Measurements from ENCODE around the gene NRF1. TPM values are rescaled to one million over a fixed set of nuclear protein-coding genes. Genes with fewer than 3 reads are reported as not detected.
A peak's percentile ranks its signal among the peaks of the same experiment; 100 is the strongest.

The NRF1 gene
- total RNA-seq, 1 donor from 2014 or later, result 16.7 TPM

DNA sequence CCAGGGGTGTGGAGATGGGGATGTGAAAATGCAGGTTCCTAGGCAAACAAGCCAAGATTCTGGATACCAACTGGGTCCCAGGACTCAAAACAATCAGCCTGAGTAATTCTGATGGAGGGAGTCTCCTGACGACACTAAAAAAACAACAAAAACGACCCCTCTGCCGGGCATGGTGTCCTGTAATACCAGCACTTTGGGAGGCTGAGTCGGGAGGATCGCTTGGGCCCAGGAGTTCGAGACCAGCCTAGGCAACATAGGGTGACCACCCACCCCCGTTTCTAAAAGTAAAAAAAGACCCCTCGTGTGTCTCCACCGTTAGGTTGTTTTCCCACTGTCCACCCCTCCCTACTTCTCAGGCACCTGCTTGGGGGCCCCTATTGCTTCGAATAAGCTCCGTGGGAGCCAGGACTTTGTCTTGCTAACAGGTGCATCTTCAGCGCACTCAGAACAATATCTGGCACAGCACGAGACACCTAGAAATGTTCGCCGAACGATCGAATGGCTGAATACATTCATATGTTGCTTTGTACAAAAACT, 743 bp upstream of the NRF1 start:
- Histone ChIP-seq H3K27ac (peak overlapping the region; percentile 97), H3K4me1 (peaks cover 41% of the 10 kb centered on the region), H3K36me3 (no peaks in the 10 kb centered on the region), H3K27me3 (ENCODE audit: low read depth) (no peaks in the 10 kb centered on the region), H3K4me3 (peak overlapping the region; percentile 92), H3K9me3 (no peaks in the 10 kb centered on the region)
- TF ChIP-seq, protein P1, sequence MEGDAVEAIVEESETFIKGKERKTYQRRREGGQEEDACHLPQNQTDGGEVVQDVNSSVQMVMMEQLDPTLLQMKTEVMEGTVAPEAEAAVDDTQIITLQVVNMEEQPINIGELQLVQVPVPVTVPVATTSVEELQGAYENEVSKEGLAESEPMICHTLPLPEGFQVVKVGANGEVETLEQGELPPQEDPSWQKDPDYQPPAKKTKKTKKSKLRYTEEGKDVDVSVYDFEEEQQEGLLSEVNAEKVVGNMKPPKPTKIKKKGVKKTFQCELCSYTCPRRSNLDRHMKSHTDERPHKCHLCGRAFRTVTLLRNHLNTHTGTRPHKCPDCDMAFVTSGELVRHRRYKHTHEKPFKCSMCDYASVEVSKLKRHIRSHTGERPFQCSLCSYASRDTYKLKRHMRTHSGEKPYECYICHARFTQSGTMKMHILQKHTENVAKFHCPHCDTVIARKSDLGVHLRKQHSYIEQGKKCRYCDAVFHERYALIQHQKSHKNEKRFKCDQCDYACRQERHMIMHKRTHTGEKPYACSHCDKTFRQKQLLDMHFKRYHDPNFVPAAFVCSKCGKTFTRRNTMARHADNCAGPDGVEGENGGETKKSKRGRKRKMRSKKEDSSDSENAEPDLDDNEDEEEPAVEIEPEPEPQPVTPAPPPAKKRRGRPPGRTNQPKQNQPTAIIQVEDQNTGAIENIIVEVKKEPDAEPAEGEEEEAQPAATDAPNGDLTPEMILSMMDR (IDR thresholded peaks at IDR 0.05), result no peak
- intact Hi-C loops (cut with DNase I), result no loop called here
- ATAC-seq, result no peak
- no peak for DNase-seq

DNA sequence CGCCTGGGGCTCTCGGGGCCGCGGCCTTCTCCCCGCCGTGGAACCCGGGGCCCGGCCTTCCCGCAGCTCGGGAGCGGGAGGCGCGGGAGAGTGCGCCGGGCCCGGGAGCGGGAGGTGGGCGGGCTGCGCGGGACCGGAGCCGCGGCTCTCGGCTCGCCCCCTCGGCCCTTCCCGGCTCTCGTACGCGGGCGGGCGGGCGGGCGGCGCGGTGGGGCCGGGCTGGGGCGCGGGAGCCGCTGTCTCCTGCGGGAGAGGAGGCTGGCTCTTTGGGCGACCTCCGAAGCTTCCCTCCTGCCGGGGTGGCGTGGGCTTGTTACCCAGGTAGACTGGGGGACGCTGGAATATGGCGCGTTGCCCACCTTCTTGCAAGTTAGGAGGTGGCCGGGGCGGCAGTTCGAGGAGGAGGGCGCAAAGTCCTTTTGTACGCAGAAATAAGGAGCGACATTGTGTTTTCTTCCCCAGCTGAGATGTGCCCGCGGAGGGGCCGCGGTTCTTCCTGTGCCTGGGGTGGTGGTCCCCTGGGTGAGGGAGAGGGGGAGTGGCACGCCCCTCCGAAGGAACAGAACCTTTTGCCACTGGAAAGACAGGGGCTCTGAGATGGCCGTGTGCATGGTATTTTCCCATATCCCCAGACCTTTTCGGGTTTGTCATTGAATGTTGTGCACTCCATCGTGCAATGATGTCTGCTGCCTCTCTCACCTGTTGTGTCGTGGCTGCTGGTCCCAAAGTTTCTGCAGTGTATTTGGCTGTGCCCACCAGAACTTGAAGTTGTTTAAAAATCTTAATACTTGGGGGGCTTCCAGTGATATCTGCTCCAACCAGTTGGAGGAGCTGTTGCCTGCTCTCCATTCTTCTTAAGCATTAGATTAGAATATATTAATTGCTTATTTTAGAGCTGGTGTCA, 844 bp downstream of the NRF1 start:
- H3K27me3 ChIP-seq (ENCODE audit: low read depth), result no peaks in the 10 kb centered on the region
- H3K4me3 ChIP-seq, result peak overlapping the region; percentile 92
- H3K9me3 ChIP-seq, result no peaks in the 10 kb centered on the region
- H3K4me1 ChIP-seq, result peaks cover 55% of the 10 kb centered on the region
- TF ChIP-seq, protein P1 (IDR thresholded peaks at IDR 0.05), result peak; percentile 58
- H3K27ac ChIP-seq, result peak overlapping the region; percentile 97
- DNase-seq (peak; percentile 72), ATAC-seq (peak; percentile 41 to 55)
- intact Hi-C loops (cut with DNase I), result no loop called here
- H3K36me3 ChIP-seq, result no peaks in the 10 kb centered on the region

DNA sequence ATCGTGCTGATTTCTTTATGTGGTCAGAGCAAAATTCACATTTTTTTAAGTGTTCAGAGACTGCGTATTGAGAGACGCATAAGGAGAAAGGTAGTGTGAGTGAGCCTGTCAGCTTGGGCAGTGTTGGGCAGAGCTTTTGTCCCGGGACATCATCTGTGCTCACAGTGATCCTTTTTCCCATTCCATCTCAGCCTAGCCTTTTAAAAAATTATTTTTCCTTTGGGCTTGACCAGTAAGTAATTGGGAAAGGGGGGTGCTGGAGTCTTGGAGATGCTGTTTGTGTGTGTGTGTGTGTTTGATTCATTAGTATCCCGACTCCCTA, 1.5 kb downstream of the NRF1 start:
- peak overlapping the region; percentile 97 for H3K27ac ChIP-seq
- no peak for DNase-seq
- no peak for ATAC-seq
- no peaks in the 10 kb centered on the region for H3K9me3 ChIP-seq
- peaks cover 61% of the 10 kb centered on the region for H3K4me1 ChIP-seq
- TF ChIP-seq, protein P1 (IDR thresholded peaks at IDR 0.05), result no peak
- H3K4me3 ChIP-seq, result peak overlapping the region; percentile 92
- H3K27me3 ChIP-seq (ENCODE audit: low read depth), result no peaks in the 10 kb centered on the region
- no peaks in the 10 kb centered on the region for H3K36me3 ChIP-seq
- intact Hi-C loops (cut with DNase I), result no loop called here

DNA sequence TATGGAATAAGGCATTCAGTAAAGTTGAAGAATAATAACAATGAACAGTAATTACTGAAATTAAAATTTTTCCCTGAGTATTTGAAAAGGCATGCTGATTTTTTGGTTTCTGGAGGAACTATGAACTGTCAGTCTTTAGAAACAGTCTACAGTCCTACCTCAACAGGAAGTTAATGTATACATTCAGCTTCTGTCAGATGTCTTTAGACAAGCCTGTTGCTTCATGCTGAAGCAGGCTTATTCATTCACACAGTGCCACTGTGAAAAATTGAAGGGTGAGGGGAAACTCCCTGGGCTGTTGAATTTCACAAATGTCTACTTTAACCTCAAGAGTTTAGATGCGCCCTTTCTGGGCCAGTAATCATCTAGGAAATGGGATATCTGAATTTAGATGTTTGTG, 3.5 kb downstream of the NRF1 start:
- H3K27me3 ChIP-seq (ENCODE audit: low read depth), result no peaks in the 10 kb centered on the region
- H3K4me3 ChIP-seq, result no peak overlapping the region
- intact Hi-C loops (cut with DNase I), result no loop called here
- H3K4me1 ChIP-seq, result peaks cover 65% of the 10 kb centered on the region
- no peak overlapping the region for H3K27ac ChIP-seq
- ATAC-seq (no peak), DNase-seq (no peak)
- no peaks in the 10 kb centered on the region for H3K9me3 ChIP-seq
- TF ChIP-seq, protein P1 (IDR thresholded peaks at IDR 0.05), result no peak
- H3K36me3 ChIP-seq, result no peaks in the 10 kb centered on the region

DNA sequence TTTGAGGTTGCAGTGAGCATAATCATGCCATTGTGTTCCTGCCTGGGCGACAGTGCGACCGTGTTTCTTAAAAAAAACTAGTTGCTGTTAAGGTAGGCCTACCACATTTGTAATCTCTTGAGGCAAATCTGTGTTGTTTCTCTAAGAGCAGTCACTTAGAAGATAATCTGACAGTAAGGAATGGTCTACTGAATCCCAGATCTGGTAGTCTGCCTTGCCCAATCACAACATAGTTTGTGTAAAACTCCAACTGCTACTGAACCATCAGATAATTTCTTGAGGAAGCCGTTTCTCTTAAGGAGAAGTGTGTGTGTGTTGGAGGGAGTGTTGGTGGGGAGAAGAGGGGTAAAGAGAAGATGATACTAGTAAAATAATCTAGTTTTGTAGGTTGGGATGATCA, 5.0 kb downstream of the NRF1 start:
- no peaks in the 10 kb centered on the region for H3K9me3 ChIP-seq
- no peaks in the 10 kb centered on the region for H3K36me3 ChIP-seq
- intact Hi-C loops (cut with DNase I), result no loop called here
- H3K4me1 ChIP-seq, result peaks cover 65% of the 10 kb centered on the region
- H3K27me3 ChIP-seq (ENCODE audit: low read depth), result no peaks in the 10 kb centered on the region
- ATAC-seq (no peak), DNase-seq (no peak)
- TF ChIP-seq, protein P1 (IDR thresholded peaks at IDR 0.05), result no peak
- H3K27ac ChIP-seq, result no peak overlapping the region
- H3K4me3 ChIP-seq, result no peak overlapping the region
